ENCODE data around the gene VWF.
"Not testable (repeated sequence)": the region's sequence is repeated elsewhere in the genome, so short reads cannot be mapped to it uniquely, and the experiment has no call there.

Gene VWF

DNA sequence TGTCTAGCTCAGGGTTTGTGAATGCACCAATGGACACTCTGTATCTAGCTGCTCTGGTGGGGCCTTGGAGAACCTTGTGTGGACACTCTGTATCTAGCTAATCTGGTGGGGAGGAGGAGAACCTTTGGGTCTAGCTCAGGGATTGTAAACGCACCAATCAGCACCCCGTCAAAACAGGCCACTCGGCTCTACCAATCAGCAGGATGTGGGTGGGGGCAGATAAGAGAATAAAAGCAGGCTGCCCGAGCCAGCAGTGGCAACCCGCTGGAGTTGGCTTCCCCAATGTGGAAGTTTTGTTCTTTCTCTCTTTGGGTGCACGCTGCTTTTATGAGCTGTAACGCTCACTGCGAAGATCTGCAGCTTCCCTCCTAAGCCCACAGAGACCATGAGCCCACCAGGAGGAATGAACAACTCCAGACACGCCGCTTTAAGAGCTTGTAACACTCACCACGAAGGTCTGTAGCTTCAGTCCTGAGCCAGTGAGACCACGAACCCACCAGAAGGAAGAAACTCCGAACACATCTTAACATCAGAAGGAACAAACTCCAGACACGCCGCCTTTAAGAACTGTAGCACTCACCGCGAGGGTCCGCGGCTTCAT is 35.7 kb upstream of the VWF start:
- not testable (repeated sequence) for H3K4me1 ChIP-seq (ENCODE audit: control insufficient read depth, insufficient read depth, low read length); H3K9me3 ChIP-seq (ENCODE audit: control insufficient read depth in 2 of 2, low read length in 2 of 2); H3K27me3 ChIP-seq (ENCODE audit: control insufficient read depth in 1 of 2, insufficient read depth in 2 of 2, low read length in 2 of 2); H3K36me3 ChIP-seq (ENCODE audit: control insufficient read depth in 2 of 2, insufficient read depth in 2 of 2, low read length in 2 of 2); H3K9ac ChIP-seq (ENCODE audit: low read length in 2 of 2); H3K27ac ChIP-seq (ENCODE audit: low read length); H3K4me3 ChIP-seq (ENCODE audit: low read length in 2 of 2)

DNA sequence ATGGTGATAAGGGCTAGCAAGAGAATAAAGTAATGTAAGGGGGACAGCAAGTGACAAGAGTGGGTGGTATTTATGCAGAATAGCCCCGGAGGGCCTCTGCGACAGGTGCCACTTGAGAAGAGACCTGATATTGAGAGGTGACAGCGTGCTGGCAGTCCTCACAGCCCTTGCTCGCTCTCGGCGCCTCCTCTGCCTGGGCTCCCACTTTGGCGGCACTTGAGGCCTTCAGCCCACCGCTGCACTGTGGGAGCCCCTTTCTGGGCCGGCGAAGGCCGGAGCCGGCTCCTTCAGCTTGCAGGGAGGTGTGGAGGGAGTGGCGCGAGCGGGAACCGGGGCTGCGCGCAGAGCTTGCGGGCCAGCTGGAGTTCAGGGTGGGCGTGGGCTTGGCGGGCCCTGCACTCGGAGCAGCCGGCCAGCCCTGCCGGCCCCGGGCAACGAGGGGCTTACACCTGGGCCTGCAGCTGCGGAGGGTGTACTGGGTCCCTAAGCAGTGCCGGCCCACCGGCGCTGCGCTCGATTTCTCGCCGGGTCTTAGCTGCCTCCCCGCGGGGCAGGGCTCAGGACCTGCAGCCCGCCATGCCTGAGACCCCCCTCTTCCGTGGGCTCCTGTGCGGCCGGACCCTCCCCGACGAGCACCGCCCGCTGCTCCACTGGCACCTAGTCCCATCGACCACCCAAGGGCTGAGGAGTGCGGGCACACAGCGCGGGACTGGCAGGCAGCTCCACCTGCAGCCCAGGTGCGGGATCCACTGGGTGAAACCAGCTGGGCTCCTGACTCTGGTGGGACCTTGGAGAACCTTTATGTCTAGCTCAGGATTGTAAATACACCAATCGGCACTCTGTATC is 34.9 kb upstream of the VWF start:
- H3K9ac ChIP-seq (ENCODE audit: low read length in 2 of 2); H3K4me3 ChIP-seq (ENCODE audit: low read length in 2 of 2); H3K36me3 ChIP-seq (ENCODE audit: control insufficient read depth in 2 of 2, insufficient read depth in 2 of 2, low read length in 2 of 2); H3K27me3 ChIP-seq (ENCODE audit: control insufficient read depth in 1 of 2, insufficient read depth in 2 of 2, low read length in 2 of 2); H3K4me1 ChIP-seq (ENCODE audit: control insufficient read depth, insufficient read depth, low read length); H3K9me3 ChIP-seq (ENCODE audit: control insufficient read depth in 2 of 2, low read length in 2 of 2); H3K27ac ChIP-seq (ENCODE audit: low read length): not testable (repeated sequence)

DNA sequence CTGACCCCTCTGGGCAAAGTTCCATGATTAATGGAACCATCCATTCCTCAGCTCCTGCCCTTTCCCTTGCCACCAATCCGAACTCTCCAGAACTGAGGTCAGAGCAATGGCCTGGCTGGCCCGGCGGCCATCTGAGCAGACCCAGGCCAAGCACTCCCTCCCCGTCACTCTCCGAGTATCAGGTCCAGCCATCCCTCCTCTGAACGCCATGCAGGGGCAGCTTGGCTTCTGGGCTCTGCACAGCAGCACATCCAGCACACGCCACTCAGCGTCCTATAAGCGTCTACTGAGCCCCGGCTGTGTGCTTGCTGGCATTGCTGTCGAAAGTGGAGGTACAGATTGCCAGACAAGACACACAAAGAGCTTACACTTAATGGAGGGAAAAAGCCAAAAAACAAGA is 34.3 kb upstream of the VWF start:
- no peak overlapping the region for H3K9ac ChIP-seq (ENCODE audit: low read length in 2 of 2)
- H3K4me3 ChIP-seq (ENCODE audit: low read length in 2 of 2): no peak overlapping the region
- H3K27me3 ChIP-seq (ENCODE audit: control insufficient read depth in 1 of 2, insufficient read depth in 2 of 2, low read length in 2 of 2): no peaks in the 10 kb centered on the region
- H3K9me3 ChIP-seq (ENCODE audit: control insufficient read depth in 2 of 2, low read length in 2 of 2): no peaks in the 10 kb centered on the region
- H3K36me3 ChIP-seq (ENCODE audit: control insufficient read depth in 2 of 2, insufficient read depth in 2 of 2, low read length in 2 of 2): no peaks in the 10 kb centered on the region
- no peak overlapping the region for H3K27ac ChIP-seq (ENCODE audit: low read length)
- peaks cover 2% of the 10 kb centered on the region for H3K4me1 ChIP-seq (ENCODE audit: control insufficient read depth, insufficient read depth, low read length)

DNA sequence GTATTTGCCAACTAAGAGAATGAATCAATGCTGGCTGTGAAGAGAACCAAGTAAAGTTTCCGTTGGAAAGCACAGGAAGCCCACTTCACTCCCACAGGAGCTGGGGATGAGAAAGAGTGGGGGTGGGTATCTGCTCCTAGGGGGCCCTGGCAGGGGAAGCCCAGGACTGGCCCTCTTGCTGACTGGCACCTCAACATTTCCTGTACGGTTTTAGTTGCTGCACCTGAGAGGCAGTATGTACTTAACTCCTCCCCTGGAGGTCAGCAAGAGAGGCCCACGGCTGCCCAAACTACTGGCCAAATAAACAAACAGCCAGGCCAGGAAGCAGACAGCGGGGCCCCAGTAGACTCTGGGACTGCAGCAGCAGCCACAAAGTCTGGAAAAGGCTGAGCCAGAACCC is 33.8 kb upstream of the VWF start:
- no peak overlapping the region for H3K27ac ChIP-seq (ENCODE audit: low read length)

DNA sequence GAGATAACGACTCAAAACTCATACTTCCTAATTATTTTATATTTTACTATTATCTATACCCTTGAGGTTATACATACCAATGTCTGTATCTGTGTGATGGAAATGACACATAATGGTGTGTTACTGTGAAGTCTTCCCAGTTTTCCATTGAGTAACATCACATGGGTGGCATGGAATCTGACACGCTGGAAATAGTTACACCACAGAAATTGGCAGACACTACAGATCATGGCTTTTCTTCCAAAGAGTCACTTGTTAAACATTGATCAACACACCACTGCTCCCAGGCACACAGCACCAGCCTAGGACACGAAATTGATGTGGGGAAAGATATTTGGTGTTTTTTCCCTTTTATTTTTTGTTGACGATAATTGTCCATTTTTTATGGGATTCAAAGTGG is 33.0 kb upstream of the VWF start:
- Histone ChIP-seq H3K27ac (ENCODE audit: low read length) (no peak overlapping the region), H3K9me3 (ENCODE audit: control insufficient read depth in 2 of 2, low read length in 2 of 2) (no peaks in the 10 kb centered on the region), H3K9ac (ENCODE audit: low read length in 2 of 2) (no peak overlapping the region), H3K36me3 (ENCODE audit: control insufficient read depth in 2 of 2, insufficient read depth in 2 of 2, low read length in 2 of 2) (no peaks in the 10 kb centered on the region), H3K4me3 (ENCODE audit: low read length in 2 of 2) (no peak overlapping the region), H3K4me1 (ENCODE audit: control insufficient read depth, insufficient read depth, low read length) (peaks cover 2% of the 10 kb centered on the region), H3K27me3 (ENCODE audit: control insufficient read depth in 1 of 2, insufficient read depth in 2 of 2, low read length in 2 of 2) (no peaks in the 10 kb centered on the region)

More for the DNA sequence above, 33.8 kb upstream of the VWF start:
- Histone ChIP-seq H3K36me3 (ENCODE audit: control insufficient read depth in 2 of 2, insufficient read depth in 2 of 2, low read length in 2 of 2) (no peaks in the 10 kb centered on the region), H3K9me3 (ENCODE audit: control insufficient read depth in 2 of 2, low read length in 2 of 2) (no peaks in the 10 kb centered on the region), H3K4me3 (ENCODE audit: low read length in 2 of 2) (no peak overlapping the region), H3K4me1 (ENCODE audit: control insufficient read depth, insufficient read depth, low read length) (peaks cover 2% of the 10 kb centered on the region), H3K9ac (ENCODE audit: low read length in 2 of 2) (no peak overlapping the region), H3K27me3 (ENCODE audit: control insufficient read depth in 1 of 2, insufficient read depth in 2 of 2, low read length in 2 of 2) (no peaks in the 10 kb centered on the region)

DNA sequence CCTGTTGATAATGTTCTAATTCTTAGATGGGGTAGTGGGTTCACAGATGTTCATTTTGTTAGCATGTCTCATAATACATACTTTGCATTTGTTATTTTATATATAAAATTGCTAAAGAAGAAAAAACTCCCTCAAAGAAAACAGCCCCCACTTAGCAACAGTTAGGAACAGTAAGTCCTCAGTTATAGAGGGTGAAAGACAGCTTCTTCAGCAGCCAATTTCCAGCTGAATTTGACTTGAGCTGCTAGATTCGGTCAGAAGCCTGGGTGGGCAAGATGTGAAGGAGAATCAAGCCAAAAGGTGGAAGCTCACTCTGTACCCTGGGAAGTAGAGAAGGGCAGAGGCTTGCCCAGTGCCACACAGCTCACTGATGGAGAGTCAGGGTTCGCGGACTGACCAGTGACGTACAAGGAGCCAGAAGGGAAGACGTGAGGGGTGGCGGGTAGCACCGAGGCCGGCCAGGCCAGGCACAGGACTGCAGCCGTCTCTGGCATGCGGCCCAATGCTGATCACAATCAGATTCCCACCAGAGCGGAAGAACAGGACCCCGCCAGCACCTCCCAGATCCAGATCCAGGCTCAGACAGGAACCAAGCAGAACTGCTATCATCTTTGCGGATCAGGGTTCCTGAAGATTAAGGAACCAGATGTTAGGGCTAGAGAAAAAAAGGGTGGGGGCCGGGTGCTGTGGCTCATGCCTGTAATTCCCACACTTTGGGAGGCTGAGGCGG is 30.4 kb upstream of the VWF start:
- Histone ChIP-seq H3K4me3 (ENCODE audit: low read length in 2 of 2) (no peak overlapping the region), H3K36me3 (ENCODE audit: control insufficient read depth in 2 of 2, insufficient read depth in 2 of 2, low read length in 2 of 2) (no peaks in the 10 kb centered on the region), H3K27me3 (ENCODE audit: control insufficient read depth in 1 of 2, insufficient read depth in 2 of 2, low read length in 2 of 2) (no peaks in the 10 kb centered on the region), H3K27ac (ENCODE audit: low read length) (no peak overlapping the region), H3K4me1 (ENCODE audit: control insufficient read depth, insufficient read depth, low read length) (no peaks in the 10 kb centered on the region), H3K9me3 (ENCODE audit: control insufficient read depth in 2 of 2, low read length in 2 of 2) (no peaks in the 10 kb centered on the region), H3K9ac (ENCODE audit: low read length in 2 of 2) (no peak overlapping the region)

DNA sequence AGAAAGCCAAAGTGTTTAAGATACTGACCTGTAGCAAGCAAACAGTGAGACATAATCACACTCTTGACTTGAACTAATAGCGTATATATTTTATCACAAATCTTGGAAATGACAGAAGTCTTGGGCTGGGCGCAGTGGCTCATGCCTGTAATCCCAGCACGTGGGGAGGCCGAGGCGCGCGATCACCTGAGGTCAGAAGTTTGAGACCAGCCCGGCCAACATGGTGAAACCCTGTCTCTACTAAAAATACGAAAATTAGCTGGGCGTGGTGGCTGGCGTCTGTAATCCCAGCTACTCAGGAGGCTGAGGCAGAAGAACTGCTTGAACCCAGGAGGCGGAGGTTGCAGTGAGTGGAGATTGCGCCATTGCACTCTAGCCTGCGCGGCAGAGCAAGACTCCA is 24.3 kb upstream of the VWF start:
- H3K36me3 ChIP-seq (ENCODE audit: control insufficient read depth in 2 of 2, insufficient read depth in 2 of 2, low read length in 2 of 2); H3K27ac ChIP-seq (ENCODE audit: low read length); H3K9ac ChIP-seq (ENCODE audit: low read length in 2 of 2); H3K4me3 ChIP-seq (ENCODE audit: low read length in 2 of 2); H3K4me1 ChIP-seq (ENCODE audit: control insufficient read depth, insufficient read depth, low read length); H3K27me3 ChIP-seq (ENCODE audit: control insufficient read depth in 1 of 2, insufficient read depth in 2 of 2, low read length in 2 of 2); H3K9me3 ChIP-seq (ENCODE audit: control insufficient read depth in 2 of 2, low read length in 2 of 2): not testable (repeated sequence)

DNA sequence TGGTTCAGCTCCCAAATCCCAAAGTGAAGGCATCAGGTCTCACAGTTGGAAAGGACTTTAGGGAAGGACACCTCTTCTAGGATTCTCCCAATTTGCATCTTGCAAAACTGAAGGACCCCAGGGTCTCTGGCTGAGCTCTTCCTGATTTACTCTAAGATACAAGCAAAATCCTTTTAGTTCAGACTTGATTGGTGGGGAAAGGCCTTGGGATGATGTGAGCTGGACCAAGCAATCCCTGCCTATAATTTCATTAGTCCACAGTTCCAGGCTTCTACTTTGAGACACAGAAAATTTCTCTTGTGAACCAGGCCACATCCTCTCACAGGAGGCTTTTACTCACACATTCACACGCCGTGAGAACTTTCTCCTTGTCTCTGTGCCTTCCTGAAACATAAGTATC is 23.6 kb upstream of the VWF start:
- Histone ChIP-seq H3K4me3 (ENCODE audit: low read length in 2 of 2) (no peak overlapping the region), H3K27ac (ENCODE audit: low read length) (no peak overlapping the region), H3K9ac (ENCODE audit: low read length in 2 of 2) (no peak overlapping the region), H3K9me3 (ENCODE audit: control insufficient read depth in 2 of 2, low read length in 2 of 2) (no peaks in the 10 kb centered on the region), H3K36me3 (ENCODE audit: control insufficient read depth in 2 of 2, insufficient read depth in 2 of 2, low read length in 2 of 2) (no peaks in the 10 kb centered on the region), H3K4me1 (ENCODE audit: control insufficient read depth, insufficient read depth, low read length) (no peaks in the 10 kb centered on the region), H3K27me3 (ENCODE audit: control insufficient read depth in 1 of 2, insufficient read depth in 2 of 2, low read length in 2 of 2) (no peaks in the 10 kb centered on the region)

DNA sequence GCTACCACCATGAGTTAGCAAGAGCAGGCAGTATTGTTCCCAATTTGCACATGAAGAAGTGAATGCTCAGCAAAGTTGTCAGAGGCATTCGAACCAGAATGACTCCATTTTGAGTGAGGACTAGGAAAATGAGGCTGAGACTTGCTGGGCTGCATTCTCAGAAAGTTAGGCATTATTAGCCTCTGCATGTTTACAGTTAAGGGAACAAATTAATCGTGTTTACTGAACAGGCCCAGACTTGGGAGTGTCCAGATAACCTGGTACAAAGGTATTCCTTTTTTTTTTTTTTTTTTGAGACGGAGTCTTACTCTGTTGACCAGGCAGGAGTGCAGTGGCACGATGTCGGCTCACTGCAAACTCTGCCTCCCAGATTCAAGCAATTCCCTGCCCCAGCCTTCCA is 22.5 kb upstream of the VWF start:
- Histone ChIP-seq H3K27me3 (ENCODE audit: control insufficient read depth in 1 of 2, insufficient read depth in 2 of 2, low read length in 2 of 2) (no peaks in the 10 kb centered on the region), H3K9me3 (ENCODE audit: control insufficient read depth in 2 of 2, low read length in 2 of 2) (no peaks in the 10 kb centered on the region), H3K9ac (ENCODE audit: low read length in 2 of 2) (no peak overlapping the region), H3K4me1 (ENCODE audit: control insufficient read depth, insufficient read depth, low read length) (no peaks in the 10 kb centered on the region), H3K27ac (ENCODE audit: low read length) (no peak overlapping the region), H3K4me3 (ENCODE audit: low read length in 2 of 2) (no peak overlapping the region), H3K36me3 (ENCODE audit: control insufficient read depth in 2 of 2, insufficient read depth in 2 of 2, low read length in 2 of 2) (no peaks in the 10 kb centered on the region)

DNA sequence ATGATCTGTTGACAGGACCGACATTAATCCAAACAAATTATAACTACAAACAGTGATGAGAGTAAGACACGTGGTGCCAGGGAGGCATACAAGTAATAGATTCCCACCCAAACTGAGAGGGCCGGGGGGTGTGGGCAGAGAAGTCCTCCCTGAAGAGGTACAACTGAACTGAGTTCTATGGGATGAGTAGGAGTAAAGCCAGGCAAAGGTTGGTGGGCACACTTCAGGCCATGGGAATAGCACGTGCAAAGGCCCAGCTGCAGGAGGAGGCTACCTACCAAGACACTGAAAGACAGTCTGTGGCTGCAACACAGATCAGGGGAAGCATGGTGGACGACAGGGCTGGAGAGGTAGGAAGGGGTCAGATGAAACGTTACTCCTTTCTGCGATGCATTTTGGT is 22.0 kb upstream of the VWF start:
- H3K4me1 ChIP-seq (ENCODE audit: control insufficient read depth, insufficient read depth, low read length): no peaks in the 10 kb centered on the region
- no peaks in the 10 kb centered on the region for H3K27me3 ChIP-seq (ENCODE audit: control insufficient read depth in 1 of 2, insufficient read depth in 2 of 2, low read length in 2 of 2)
- no peak overlapping the region for H3K9ac ChIP-seq (ENCODE audit: low read length in 2 of 2)
- H3K27ac ChIP-seq (ENCODE audit: low read length): no peak overlapping the region
- no peak overlapping the region for H3K4me3 ChIP-seq (ENCODE audit: low read length in 2 of 2)
- H3K9me3 ChIP-seq (ENCODE audit: control insufficient read depth in 2 of 2, low read length in 2 of 2): no peaks in the 10 kb centered on the region
- H3K36me3 ChIP-seq (ENCODE audit: control insufficient read depth in 2 of 2, insufficient read depth in 2 of 2, low read length in 2 of 2): no peaks in the 10 kb centered on the region

DNA sequence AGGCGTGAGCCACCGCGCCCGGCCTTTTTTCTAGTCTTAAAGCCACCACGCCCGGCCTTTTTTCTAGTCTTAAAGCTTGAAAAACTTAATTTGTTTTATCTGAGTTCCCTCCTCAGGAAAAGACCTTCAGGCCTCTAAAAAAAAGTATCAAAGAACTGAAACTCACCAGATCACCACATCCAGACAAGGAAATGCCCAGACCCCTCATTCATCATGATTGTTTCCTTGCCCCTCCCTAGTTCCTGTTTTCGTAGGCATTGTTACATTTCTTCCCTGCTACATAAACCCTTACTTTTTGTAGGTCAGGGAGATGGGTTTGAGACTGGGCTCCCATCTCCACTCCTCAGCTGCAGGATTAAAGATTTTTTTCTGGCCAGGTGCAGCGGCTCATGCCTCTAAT is 21.1 kb upstream of the VWF start:
- no peak overlapping the region for H3K27ac ChIP-seq (ENCODE audit: low read length)

More for the DNA sequence above, 21.1 kb upstream of the VWF start:
- Histone ChIP-seq H3K27me3 (ENCODE audit: control insufficient read depth in 1 of 2, insufficient read depth in 2 of 2, low read length in 2 of 2) (no peaks in the 10 kb centered on the region), H3K9ac (ENCODE audit: low read length in 2 of 2) (no peak overlapping the region), H3K36me3 (ENCODE audit: control insufficient read depth in 2 of 2, insufficient read depth in 2 of 2, low read length in 2 of 2) (no peaks in the 10 kb centered on the region), H3K9me3 (ENCODE audit: control insufficient read depth in 2 of 2, low read length in 2 of 2) (no peaks in the 10 kb centered on the region), H3K4me3 (ENCODE audit: low read length in 2 of 2) (no peak overlapping the region), H3K4me1 (ENCODE audit: control insufficient read depth, insufficient read depth, low read length) (no peaks in the 10 kb centered on the region)

Data from stomach smooth muscle (tissue), 2 donors.